Epithelial cell of proximal tubule (primary cell): ENCODE measurements around the gene YLPM1. TPM values are rescaled to one million over a fixed set of nuclear protein-coding genes. Genes with fewer than 3 reads are reported as not detected.
A peak's percentile ranks its signal among the peaks of the same experiment; 100 is the strongest.

Experiments
- DNase-seq: peaks from one replicate; pipeline ENCODE4 v3.0.0-alpha.2; 2011; ENCODE audit warnings: low read depth
- H3K4me3 ChIP-seq: 2 replicates; pipeline ENCODE4 v1.5.1; 2011; ENCODE audit warnings: low read depth, mild to moderate bottlenecking, low read length
- total RNA-seq: library from RNA; depleted of rRNA; stranded (reverse); fragments of >200 nt; gene quantifications from 2 replicates; pipeline ENCODE4 v1.2.3, GENCODE V29; 2015
- TF ChIP-seq, protein P1 (sequence below): conservative IDR thresholded peaks from 2 replicates; pipeline ENCODE4 v1.5.1; 2012; ENCODE audit warnings: low read depth, mild to moderate bottlenecking, low read length

YLPM1 gene
- total RNA-seq, 1 donor from 2014 or later: 22.5 TPM

DNA sequence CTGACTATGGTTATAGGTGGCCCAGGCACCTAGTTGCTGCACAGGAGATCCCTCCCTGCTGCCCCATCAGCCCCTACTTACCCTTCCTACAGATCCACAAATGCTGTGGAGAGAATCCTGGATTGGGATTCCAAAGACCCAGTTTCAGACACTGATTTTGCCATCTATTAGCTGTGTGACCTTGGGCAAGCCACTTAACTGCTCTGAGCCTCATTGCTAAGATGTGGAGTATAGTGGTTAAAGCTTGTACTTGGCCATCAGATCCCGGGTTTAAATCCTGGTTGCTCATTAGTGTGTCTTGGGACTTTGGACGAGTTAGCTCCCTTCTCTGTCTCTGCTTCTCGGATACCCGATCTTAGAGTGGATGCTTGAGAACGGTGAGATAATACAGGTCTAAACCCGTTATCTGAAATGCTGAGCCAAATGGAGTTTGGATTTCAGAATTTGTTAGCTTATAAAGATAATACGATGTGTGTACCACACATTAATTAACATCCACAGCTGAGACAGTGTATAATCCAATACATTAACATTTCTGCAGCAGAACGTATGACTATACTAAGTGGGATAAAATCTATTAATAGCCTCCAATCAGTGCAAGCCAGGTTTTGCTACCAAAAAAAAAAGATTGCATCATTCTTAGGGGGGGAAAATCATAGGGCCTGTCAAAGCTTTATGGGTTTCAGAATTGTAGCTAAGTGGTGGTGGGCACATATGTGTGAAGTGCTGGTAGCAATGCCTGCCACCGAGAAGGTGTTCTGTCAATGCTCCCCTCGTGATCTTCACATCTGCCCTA lies 96.8 kb downstream of the YLPM1 start:
- no peak overlapping the region for H3K4me3 ChIP-seq

DNA sequence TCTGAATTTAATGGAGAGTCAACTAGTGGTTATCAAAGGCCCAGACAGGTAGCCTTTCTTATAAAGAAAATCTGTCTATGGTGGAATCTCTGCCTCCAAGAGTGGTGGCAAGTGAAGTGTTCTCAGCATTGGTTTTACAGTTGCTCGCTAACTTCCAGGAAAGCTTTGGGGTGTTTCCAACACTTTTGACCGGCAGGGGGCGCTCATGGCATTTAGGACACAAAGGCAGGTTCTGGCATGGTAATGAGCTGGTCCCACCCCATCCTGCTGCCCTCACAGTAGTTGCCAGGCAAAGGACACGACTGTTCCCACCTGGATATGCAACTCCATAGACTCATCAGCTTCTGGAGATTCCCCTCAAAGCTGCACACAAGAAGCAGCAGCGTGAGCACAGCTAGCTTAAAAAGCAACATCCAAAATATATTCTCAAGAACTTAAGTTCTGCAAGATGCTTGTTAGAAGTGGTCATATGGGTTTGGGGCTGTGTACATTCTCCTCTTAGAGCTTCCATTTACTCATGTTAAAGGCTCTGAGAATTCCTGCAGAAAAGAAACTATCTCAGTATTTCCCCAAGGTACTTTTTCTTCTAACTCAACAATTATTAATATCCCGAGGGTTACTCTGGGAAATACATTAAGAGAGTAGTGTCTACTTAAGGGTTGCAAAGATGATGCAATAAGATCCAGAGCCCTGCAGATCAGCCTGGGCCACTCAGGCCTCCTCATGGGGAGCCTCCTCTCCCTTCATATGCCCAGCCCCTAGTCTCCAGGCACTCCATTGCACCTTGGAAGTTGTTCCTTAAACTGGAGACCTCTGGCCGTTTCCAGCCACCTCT lies 98.0 kb downstream of the YLPM1 start:
- DNase-seq: no peak
- no peak overlapping the region for H3K4me3 ChIP-seq
- TF ChIP-seq, protein P1, sequence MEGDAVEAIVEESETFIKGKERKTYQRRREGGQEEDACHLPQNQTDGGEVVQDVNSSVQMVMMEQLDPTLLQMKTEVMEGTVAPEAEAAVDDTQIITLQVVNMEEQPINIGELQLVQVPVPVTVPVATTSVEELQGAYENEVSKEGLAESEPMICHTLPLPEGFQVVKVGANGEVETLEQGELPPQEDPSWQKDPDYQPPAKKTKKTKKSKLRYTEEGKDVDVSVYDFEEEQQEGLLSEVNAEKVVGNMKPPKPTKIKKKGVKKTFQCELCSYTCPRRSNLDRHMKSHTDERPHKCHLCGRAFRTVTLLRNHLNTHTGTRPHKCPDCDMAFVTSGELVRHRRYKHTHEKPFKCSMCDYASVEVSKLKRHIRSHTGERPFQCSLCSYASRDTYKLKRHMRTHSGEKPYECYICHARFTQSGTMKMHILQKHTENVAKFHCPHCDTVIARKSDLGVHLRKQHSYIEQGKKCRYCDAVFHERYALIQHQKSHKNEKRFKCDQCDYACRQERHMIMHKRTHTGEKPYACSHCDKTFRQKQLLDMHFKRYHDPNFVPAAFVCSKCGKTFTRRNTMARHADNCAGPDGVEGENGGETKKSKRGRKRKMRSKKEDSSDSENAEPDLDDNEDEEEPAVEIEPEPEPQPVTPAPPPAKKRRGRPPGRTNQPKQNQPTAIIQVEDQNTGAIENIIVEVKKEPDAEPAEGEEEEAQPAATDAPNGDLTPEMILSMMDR: peak; percentile 92

More for the DNA sequence above, 96.8 kb downstream of the YLPM1 start:
- TF ChIP-seq, protein P1: no peak
- DNase-seq: no peak

DNA sequence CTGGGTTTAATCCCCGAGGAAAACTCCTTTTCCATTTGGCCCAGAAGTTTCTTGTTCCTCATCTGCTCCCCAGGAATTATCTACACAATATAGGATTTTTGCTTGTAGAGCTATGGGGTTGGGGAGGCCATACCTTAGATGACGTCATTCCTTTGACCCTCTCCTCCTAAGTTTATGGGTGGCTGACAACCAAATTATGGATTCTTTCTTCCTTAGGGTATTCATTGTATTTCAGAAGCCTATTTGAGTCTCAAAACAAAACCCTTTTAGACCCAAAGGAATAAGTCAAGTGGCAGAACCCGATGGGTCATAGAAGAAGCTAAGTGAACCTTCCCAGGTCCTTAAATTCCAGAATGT lies 98.6 kb downstream of the YLPM1 start:
- no peak for DNase-seq
- H3K4me3 ChIP-seq: no peak overlapping the region
- TF ChIP-seq, protein P1: no peak

DNA sequence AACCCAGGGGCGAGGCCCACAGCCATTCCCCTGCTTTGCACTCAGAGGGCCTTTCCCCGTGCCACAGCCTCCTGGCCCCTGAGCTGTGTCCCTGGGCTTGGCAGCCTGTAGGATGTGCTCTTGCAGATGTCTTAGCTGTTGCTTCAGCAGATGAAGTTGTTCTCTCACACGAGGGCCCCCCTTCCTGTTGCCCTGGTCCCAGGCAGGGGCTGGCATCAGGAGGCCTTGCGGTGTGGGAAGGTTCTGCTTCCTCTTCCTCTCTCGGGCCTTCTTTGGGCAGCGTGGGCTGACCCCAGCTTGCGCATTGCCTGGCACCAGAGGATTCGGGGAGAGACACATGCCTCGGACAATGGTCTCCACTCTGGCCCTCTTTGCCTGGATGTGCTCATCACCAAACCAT lies 100.2 kb downstream of the YLPM1 start:
- no peak for DNase-seq
- H3K4me3 ChIP-seq: no peak overlapping the region
- TF ChIP-seq, protein P1: no peak

DNA sequence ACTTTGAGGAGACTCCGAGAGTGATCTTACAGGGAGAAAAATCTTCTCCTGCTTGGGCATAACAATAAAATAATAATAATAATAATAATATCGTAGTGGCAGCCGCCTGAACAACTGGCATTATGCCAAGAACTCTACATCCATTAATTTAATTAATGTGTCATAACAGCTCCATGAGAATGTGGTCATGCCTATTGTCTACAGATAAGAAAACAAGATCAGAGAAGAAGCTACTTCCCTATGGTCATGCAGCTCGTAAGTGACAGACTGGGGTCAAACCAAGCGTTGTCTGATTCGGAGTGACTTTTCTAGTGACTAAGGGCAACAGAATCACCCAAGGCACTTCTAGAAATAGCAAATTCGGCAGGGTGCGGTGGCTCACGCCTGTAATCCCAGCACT lies 101.1 kb downstream of the YLPM1 start:
- TF ChIP-seq, protein P1: no peak
- no peak for DNase-seq
- no peak overlapping the region for H3K4me3 ChIP-seq

DNA sequence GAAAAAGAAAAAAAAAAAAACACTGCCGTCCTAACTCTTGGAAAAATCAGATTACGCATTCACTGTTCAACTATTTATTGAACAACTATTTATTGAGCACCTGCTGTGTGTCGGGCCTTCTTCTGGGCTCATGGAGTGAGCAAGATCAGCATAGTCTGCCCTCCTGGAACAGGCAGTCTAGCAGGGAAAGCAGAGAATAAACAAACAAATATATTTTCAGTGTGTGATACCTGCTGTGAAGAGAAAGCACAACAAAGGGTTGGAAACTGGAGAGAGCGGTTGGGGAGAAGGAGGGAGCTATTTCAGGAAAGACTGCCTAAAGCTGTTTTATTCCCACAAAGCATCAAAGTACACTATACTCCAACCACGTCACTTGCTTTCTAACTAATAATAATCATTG lies 102.0 kb downstream of the YLPM1 start:
- TF ChIP-seq, protein P1: no peak
- no peak for DNase-seq

More for the DNA sequence above, 102.0 kb downstream of the YLPM1 start:
- no peak overlapping the region for H3K4me3 ChIP-seq
